Ecto neural progenitor cell (in vitro differentiated cells): ENCODE results near the gene LRP1.
"Not testable (repeated sequence)": the region's sequence is repeated elsewhere in the genome, so short reads cannot be mapped to it uniquely, and the experiment has no call there.

ENCODE experiments used
- DNase-seq: peaks from one replicate; pipeline ENCODE4 v3.0.0-alpha.2; 2018; ENCODE audit warnings: low spot score

LRP1 gene

DNA sequence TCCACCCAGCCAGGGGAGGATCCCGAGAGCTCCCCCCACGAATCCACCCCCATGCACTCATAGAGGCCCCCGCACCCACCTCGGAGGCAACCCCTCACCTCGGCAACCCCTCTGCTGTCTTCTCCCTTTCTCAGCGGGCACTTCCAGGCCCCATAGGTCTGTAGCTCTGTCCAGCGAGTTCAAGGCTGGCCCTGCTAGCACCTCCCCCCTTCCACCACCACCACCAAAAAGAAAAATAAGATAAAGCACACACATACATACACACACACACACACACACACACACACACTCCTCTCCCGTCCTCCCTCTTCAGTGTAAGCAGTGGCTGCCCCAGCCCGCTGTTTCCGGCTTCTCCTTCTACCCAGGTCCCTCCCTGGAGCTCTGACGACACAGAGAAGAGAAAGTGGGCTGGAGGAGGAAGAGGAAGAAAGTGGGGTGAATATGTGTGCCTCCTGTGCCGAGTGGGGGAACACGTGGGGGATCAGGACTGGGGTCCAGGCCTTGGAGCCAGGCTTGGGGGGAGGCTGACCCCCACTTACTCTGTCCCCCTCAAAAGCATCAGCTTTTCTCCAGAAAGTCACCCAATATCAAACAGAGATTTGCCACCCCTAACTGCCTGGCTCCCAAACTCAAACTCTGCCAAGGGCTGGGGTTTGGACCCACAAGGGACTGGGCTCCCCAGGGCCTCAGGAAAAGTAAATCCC is 17.1 kb upstream of the LRP1 start, which contains the start of gene STAT6:
STAT6 (minus strand) TSS at position 332 of the 704 bp plus-strand sequence. CDS start 3,084 bp downstream, outside the sequence.
- DNase-seq: peak; percentile 73

DNA sequence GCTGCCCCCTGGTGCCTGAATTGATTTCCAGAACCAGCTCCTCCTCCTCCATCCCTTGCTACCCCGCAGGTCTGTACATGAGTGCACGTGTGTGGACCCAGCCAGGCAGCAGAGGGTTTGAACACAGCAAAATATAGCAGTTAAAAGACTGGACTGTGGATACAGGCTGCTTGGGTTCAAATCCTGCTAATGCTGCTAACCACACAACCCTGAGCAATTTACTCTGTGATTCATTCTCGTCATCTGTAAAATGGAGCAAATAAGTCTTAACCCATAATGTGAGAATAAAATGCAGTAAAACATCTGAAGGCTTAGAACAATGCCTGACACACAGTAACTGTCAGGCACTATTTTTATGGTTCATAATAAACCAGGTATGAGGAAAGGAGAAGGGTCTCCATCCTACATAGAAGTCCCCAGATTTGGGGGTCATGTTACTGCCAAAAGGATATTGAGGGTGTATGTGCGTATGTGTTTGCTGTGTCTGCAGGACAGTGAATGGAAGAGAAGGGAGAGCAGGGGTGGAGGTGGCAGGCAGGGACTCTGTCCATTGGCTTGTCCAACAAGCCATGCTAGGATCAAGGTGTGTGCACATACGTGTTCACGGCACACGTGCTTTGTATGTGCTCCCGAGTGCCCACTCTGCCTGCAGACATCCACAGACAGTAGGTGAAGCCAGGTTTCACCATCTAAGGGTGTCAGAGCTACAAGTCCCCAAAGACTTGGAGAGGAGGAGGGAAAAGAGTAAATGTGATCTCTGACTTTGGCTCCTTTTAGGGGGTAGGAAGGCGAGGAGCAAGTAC is 15.6 kb upstream of the LRP1 start:
- no peak for DNase-seq

DNA sequence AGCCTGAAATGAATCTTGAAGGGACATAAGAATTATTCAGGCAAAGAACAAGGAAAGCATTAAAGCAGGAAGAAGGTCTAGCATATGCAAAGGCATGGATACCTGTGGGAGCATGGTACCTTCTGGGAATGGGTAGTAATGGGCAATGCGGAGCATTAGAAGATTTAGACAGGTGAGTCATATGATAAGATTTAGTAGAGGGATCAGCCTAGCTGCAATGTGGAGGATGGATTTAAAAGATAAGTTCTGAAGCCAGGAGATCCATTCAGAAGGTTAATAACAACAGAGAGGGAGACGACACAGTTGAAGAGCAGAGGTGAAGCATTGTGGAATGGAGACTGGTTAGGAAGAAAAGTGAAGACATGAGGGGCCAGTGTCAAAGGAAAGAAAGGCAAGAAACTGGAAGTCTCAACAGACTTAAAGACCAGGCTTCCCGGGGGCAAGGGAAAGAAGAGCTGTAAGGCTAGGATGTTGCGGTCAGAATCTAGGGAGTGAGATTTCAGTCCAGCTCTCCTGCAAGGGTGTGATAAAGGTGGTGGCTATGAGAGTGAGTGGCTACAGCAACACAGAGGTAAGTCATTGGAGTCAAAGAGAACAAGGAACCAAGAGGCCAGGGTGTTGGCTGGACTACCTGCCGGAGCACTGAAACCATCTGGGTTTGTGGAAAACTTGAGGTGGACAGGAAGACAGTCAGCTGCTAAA is 11.6 kb upstream of the LRP1 start:
- DNase-seq: no peak

DNA sequence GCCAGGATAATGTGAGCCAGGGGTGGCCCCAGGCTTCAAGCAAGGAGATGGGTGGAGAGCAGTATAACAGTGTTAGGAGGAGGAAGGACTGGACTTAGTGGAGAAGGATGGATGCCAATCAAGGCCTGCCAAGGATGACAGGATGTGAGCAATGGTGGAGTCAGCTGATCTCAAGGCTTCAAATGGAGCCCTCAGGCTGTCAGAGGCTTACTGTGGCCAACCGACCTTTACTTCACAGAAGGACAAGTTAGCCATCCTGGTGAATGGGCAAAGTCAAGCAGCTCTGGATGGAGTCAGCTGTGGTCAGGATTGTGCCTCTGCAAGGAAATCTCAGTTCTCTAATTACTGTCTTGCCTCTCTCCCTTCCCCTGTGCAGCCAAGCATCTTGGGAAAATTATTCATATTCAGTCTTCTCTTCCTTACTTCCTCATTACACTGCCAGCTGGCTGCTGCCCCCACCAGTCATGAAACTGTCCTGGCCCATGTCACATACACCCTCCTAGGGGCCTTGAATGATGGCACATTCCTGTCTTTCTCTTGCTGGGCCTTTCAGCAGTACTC is 9.5 kb upstream of the LRP1 start:
- no peak for DNase-seq

DNA sequence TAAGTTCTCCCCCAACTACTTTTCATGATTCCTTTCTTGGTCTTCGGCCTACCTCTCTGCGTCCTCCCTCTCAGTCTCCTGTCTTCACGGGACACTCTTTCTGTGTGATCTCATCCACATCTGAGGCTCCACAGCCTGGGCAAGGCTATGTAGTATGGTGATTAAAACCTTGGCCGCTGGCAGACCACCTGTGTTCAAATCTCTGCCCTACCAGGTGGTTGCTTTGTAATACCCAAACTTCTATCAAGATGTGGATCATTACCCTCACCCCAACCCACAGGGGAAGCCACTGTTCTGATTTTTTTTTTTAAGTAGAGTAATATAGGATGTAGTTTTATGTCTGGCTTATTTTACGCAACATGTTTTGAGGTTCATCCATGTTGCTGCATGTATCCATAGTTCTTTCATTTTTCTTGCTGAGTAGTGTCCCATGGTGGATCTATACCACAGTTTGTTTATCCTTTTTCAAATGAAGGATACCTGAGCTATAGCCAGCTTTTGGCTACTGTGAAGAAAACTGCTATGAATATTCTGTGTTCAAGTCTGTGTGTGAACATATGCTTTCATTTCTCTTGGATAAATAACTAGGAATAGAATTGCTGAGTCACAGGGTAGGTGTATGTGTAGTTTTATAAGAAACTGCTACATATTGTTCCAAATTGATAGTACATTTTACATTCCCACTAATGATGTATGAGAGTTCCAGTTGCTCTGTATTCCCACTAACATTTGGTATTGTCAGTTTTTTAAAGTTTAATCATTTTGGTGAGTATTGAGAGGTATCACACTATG is 8.8 kb upstream of the LRP1 start:
- no peak for DNase-seq

DNA sequence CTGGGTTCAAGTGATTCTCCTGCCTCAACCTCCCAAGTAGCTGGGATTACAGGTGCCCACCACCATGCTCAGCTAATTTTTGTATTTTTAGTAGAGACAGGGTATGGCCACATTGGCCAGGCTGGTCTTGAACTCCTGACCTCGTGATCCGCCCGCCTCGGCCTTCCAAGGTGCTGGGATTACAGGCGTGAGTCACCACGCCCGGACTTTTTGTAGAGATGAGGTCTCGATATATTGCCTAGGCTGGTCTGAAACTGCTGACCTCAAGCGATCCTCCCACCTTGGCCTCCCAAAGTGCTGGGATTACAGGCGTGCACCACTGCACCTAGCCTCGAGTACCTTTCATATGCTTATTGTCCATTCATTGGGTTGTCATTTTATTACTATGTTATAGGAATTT is 7.6 kb upstream of the LRP1 start:
- DNase-seq: not testable (repeated sequence)

DNA sequence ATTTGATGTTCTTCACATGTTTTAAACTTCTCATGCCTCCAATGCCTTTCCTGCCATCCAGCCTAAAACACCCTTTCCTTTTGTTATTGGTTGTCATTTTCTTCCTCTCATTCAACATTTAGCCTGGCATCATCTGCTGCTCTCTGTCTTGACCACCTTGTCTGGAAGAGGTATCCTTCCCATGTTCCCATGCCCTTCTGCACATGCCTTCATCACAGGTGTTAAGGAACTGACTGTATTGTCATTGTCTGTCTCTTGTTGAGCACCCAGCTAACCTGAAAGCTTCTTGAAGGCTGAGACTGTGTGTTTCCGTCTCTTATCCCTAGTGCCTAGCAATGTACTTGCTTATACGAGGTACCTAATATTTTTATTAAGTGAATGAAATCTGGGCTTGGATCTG is 4.5 kb upstream of the LRP1 start:
- DNase-seq: no peak

DNA sequence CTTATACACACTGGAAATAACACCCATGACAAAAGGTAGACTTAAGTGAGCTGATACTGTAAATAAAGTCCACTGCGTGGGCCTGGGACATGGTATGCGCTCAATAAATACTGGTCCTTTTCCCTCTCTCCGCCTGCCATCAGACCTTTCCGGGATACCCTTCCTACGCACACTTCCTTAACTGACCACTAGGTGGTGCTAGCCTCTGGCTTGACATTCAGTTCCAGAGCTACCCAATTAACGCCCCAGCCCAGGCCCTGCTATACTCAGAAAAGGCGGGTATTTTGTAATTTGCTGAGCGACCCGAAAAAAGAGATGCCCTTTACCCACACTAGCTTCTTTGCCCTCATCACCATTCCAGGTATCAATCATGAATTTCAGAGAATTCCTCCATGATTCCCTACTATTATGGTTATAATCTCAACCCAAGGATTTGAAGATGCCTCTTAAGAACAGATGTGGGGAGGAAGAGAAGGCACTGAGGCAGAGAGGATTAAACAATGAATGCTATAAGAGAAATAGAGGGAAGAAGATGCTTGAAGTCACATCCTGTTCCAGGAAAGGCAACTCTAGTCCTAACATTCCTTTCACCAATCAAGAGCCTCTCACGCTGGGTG is 3.9 kb upstream of the LRP1 start:
- DNase-seq: peak; percentile 83

DNA sequence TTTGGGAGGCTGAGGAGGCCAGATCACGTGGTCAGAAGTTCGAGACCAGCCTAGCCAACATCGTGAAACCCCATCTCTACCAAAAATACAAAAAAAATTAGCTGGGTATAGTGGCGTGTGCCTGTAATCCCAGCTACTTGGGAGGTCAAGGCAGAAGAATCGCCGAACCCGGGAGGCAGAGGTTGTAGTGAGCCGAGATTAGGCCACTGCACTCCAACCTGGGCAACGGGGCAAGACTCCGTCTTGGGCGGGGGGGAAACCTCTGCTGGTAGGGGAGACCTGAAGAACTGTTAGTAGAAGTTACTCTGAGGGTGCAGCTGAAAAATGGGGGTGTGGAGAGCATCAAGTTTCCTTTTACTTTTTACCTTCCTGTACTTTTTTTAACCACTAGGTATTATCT is 2.2 kb upstream of the LRP1 start:
- no peak for DNase-seq

DNA sequence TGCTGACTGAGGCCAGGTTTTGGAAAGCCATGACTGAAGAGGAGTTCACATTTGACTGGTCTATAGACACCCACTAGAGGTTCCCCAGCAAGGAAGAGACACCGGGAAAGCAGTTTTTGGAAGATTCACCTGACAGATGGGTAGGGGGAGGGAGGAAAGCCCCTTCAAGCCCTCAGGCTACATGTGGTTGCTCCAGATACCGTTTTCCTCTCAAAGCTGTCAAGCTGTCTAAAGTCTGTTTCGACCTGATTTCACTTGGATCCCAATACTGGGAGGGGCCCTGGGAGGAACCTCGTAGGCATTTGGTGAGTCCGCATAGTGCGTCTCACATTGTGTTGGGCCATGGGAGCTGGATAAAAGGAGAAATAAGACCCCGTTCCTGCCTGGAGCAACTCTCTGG is 1.7 kb upstream of the LRP1 start:
- no peak for DNase-seq

DNA sequence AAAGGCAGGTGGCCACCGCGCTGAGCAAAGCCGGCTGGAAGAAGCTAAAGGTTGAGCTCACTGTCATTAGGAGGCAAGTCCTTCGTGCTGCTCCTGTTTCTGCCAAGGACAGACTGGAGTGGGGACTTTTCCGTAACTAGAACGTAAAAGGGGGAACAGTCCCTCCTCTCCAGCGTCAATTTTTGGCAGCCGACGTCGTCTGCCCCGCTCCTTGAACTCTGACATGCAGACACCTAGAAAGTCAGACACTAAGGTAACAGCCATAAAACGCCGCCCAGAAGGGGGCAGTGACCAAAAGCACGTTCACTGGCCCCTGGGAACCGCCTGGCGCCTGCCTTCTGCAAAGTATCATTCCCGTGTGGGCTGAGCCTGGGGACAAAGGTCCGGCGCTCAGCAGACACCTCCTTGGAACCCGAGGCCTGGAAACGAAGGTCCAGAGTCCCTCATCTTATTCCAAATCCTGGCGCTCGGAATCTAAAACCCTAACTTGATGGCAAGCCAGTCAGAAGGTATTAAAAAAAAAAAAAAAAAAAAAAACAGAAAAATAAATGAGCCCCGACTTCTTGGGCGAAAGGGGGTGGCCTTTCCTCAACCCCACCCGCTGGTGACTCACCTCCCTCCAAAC is 1.1 kb upstream of the LRP1 start:
- DNase-seq: peak; percentile 87

DNA sequence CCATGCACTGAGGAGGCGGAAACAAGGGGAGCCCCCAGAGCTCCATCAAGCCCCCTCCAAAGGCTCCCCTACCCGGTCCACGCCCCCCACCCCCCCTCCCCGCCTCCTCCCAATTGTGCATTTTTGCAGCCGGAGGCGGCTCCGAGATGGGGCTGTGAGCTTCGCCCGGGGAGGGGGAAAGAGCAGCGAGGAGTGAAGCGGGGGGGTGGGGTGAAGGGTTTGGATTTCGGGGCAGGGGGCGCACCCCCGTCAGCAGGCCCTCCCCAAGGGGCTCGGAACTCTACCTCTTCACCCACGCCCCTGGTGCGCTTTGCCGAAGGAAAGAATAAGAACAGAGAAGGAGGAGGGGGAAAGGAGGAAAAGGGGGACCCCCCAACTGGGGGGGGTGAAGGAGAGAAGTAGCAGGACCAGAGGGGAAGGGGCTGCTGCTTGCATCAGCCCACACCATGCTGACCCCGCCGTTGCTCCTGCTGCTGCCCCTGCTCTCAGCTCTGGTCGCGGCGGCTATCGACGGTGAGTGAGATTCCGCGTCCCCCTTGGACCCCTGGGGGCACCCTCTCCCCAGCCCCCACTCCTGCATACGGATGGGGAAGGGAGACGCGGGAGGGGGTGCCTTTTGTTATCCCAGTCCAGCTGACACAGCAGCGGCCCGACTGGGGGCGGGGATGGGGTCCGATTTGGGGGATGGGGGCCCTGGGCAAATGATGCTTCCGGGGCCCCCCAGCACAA is 400 bp downstream of the LRP1 start:
- peak; percentile 78 for DNase-seq

DNA sequence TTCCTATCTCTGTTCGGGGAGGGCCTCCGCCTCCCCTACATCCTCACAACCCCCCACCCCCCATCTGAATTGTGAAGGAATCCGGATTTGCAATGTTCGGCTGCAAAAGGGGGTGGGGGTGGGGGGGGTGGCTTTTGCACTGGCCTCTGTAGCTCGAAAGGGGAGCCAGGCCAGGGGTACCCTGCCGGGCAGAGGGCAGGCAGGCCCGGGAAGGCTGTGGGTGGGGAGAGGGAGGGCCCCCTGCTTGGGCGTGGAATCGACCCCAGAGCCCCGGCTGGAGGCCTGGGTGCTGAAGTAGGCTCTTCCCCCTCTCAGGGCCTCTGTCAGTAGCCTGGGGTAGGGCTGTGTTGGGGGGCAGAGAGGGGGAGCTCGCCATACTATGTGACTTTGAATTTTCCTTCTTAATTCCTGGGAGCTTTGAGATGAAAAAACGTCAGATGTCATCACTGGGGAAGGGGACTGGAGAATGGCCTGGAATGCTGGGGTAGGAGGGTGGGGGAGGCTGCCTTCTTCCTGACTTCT is 1.1 kb downstream of the LRP1 start:
- peak; percentile 67 for DNase-seq

DNA sequence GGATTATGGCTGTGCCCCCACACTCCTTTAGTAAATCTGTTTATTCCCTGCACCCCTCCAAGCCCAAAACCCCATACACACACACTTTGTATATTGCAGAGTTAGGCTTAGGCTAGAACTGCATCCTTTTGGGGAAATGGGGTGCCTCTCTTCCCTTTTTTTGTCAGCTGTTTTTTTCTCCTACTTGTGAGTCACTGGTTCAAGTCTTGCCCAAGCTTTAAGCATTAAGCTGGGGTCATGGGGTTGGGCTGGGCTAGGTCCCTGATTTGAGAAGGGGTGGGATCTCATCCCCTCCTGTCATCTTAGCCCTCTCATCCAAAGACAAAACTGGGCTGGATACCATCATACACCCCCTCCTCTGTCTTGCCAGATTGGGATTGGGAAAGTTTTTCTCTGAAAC is 1.6 kb downstream of the LRP1 start:
- DNase-seq: no peak

DNA sequence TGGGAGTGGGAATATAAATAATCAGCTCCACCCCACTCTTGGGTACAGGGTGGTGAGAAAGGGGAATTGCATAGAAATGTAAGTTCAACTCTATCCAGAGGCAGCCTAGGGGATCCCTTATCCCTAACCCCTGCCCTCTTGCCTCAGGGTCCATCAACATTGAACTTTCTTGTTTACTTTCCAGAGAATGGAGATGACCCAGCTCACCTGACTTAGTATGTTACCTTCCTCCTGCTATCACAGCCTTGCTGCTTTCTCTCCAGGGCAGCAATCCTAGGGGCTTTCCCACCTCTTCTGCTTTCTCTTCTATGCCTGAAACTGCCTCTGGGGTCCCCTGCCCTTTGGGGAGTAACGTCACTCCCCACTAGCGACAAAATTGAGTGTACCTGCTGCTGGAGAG is 2.7 kb downstream of the LRP1 start:
- no peak for DNase-seq

DNA sequence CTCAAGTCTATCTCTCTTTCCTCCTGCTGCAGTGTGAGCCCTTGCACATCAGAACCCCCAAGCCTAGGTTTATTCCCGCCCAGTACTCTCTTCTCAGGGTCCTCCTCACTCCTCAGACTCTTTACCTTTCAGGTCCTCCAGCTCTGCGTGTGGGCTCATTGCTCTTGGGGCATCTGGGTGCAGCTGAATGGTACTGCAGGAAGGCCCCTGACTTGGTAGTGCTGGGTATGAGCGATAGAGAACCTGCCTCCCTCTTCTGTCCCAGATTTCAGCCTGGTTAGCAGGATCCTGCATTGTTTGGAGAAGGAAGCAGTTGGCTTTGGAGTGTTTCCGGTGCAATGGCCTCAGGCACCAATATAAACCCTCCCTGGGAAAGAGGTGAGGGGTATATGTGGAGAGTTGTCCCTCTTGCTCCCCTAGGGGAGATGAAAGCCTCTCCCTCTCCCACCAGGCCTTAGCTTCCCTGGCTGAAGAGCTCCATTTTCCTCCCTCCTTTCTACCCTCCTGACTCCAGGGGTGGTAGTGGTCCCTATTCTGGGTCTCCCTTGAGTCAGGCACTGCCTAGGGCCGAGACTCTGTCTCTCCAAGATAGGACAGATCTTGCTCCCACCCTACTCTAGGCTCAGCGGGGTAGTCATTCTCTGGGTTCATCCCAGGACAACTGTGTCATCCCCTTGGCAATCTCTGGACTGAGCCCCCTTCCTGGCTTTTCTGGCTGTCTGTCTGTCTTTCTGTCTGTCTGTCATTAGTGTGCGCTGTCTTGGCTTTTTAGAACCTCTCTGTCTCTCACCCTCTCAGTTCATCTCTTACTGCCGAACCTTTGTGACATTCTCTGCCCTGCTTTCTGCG is 3.8 kb downstream of the LRP1 start:
- DNase-seq: no peak

DNA sequence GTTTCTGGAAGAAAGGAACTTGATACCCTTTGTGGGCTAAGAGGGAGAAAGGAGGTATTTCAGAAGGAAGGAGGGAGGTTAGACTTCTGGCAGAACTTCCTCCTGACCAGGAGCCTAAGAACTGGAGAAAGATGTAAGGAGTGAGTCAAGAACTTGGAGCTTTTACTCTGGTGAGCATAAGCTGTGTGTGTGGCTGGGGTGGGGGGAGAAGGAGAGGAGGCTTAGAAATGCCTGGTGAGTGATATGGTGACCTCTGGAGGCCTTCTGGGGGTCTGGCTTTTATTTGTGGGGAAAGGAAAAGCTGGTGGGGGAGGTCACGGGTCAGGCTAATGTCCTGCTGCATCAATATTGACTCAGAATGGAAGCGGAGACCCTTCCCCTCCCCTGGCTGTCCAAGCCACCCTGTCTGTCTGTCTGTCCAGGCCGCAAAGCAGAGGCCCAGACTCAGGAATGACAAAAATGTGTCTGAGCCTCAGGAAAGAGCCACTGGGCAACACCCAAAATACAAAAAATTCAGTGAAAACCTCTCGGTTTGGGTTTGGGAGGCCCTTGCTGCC is 4.8 kb downstream of the LRP1 start:
- no peak for DNase-seq

DNA sequence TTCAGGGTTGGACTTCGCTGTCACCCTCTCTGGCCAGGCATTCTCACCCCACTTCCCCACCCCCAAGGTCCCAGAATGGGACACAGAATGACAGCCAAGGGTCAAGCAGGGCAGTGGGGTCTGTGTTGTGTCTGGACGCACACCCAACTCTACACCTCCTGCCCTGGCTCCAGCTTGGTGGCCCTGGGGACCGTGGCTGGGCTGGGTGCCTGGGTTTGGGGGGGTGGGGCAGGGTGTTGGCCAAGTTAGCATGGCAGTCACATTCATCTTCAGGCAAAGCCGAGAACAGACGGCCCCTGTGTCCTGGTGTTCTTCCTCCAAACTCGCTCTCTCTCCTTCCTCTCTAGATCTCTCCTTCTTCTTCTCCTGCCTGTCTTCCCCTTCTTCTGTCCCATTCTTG is 5.6 kb downstream of the LRP1 start:
- DNase-seq: no peak

DNA sequence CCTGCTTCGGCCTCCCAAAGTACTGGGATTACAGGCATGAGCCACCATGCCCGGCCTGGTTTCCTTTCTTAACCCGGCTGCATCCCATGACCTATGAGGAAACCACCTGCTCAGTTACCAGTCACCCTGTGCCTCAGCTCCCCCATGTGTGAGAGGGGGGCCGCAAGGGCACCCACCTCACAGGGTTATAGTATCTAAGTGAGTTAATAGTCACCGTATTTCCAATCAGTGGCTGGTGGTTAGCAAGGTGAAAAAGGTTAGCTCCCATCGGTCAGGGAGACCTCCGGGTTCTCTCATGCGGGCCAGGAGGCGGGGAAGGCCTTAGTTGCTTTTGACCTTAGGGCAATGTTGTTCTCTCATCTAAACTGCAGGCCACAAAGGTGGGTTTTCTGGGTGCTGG is 6.7 kb downstream of the LRP1 start:
- peak; percentile 60 for DNase-seq
